ENCODE measurements around the gene PHF5A.
"Not testable (repeated sequence)": the region's sequence is repeated elsewhere in the genome, so short reads cannot be mapped to it uniquely, and the experiment has no call there.

PHF5A gene

DNA sequence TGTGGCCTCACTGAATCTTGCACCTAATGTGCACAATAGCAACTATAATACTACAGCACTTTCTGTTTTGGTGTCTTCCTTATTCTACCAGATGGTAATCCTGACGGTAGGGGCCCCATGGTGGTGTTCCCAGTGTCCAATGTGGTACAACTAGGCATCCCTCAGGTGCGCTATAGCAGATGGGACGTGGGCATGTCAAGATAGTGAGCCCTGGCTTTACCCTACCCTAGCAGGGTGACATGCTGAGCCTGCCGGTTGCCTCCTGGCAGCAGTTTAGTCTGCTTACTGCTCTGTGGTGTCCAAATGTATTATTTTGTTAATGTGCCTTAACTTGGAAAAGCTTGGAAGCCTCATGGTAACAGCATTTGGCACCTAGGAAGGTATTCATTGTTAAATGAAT is 19.6 kb upstream of the PHF5A start:
- DNase-seq (ENCODE audit: low spot score), result no peak

DNA sequence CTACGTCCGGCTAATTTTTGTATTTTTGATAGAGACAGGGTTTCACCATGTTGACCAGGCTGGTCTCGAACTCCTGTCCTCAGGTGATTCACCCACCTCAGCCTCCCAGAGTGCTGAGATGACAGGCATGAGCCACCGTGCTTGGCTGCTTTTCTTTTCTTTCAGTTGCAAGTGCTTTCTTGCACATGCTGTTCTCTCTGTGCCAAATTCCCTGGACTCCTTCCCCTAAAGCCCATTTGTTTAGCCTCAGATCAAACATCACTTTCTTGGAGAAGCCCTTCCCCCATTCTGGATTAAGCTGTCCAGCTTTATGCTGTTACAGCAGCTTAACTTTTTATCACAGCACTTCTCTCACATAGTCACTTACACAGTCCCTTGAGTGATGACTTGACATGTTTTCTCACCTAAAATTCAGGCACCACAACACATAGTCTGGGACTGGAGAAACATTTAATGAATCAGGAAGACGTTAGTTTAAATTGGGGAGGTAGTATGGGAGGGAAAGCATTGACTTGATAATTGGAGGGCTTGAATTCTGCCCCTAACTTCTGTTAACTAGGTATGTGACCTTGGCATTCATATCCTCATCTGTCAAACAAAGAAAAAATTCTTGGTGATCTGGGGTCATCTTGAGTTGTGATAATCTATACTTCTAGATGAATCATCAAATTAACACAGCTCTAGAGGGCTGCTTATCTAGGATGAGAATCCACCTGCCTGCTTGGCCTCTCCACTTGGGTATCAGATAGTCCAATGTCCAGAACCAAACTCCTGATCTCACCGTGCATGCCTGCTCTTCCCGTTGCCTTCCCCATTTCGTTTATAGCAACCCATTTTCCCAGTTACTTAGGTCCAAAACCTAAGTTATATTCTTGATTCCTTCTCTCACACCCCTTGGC is 18.8 kb upstream of the PHF5A start:
- DNase-seq (ENCODE audit: low spot score), result no peak

GRCh38 chr22:41485033-41485432 is 16.5 kb upstream of the PHF5A start:
- no peak for DNase-seq (ENCODE audit: low spot score)

GRCh38 chr22:41482319-41482935 is 13.9 kb upstream of the PHF5A start:
- no peak for DNase-seq (ENCODE audit: low spot score)

GRCh38 chr22:41481925-41482318 is 13.4 kb upstream of the PHF5A start:
- no peak for DNase-seq (ENCODE audit: low spot score)

DNA sequence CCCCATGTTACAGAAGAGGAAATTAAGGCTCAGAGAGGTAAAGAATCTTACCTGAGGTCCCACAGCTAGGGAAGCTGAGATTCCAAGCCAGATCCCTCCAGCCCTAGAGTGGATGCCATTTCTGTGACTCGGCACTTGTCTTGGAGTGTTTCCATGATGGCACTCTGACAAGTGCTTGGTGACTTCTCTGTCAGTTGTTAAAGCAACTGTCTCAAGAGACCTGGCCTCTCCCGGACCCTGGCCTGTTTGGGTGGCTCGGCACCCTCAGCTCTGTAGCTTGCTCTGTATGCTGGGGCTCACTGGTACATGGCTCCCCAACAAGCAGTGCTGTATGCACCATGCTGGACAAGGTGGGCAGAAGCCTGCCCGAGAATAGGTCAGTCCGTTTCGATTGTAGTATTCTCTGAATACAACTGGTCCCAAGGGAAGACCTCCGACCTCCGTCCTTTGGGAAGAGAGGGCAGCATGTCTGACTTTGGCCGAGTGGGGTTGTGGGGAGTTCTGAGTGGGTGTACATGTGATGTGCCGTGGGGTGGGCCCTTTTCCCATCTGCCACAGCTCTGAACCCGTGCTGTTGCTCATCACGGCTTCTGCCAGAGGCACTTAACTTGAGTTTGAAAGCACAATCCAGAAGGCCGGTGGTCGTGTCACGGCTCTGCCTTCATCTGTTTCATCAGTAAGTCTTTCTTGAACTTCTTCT is 12.8 kb upstream of the PHF5A start:
- no peak for DNase-seq (ENCODE audit: low spot score)

GRCh38 chr22:41480397-41480735 is 11.9 kb upstream of the PHF5A start:
- no peak for DNase-seq (ENCODE audit: low spot score)

DNA sequence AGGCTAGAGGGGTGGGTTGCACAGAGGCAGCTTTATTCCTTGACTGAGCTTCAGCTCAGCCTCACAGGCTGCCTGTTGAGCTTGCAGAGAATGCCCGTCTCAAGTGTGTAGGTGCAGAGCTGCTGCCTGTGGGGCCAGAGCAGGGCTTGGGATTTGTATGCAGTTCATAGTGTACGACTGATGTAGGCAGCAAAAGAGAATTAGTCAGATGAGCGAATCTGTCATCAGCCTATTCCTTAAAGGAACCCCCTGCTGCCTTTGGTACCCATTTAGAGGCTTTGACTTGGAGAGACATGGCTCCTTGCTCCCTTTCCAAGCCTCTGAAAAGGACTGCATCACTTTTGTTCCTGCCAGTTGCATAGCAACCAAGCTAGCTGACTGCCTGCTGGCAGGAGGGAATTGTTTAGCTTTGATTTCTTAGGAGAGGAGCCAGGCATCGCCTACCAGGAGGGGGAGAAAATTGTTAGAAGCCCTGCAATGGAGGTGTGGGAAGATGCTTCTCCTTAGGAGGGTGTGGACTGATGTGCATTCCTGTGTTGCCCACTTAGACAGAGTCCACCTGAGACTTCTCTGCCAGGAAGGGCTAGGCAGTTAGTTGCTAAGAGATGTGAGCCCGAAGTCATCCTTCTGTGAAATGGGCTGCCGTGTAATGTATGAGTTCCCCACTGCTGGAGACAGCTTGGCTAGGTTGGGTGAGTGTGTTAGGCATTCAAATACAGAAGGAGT is 11.3 kb upstream of the PHF5A start:
- no peak for DNase-seq (ENCODE audit: low spot score)

- no peak for DNase-seq (ENCODE audit: low spot score)
Measured at GRCh38 chr22:41478891-41479521, 10.5 kb upstream of the PHF5A start.

- DNase-seq (ENCODE audit: low spot score), result no peak
Measured at GRCh38 chr22:41478473-41478872, 10.0 kb upstream of the PHF5A start.

DNA sequence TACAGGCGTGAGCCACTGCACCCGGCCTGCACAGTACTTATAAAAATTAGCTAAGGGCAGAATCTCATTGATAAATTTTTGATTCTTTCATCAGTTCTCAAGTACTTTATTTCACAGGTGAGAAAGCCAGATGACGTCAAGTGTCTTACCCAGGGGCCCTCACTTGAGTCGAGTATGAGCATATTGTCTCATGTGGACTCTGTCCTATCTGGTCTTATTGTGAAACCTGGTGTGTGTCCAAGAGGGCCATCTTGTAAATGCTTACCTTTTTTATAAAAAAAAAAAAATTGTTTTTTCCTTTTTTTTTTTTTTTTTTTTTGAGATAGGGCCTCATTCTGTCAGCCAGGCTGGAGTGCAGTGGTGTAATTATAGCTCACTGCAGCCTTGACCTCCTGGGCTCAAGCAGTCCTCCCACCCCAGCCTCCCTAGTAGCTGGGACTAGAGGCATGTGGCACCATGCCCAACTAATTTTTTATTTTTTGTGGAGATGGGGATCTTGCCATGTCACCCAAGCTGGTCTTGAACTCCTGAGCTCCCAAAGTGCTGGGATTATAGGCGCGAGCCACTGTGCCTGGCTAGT is 6.5 kb upstream of the PHF5A start:
- no peak for DNase-seq (ENCODE audit: low spot score)

- DNase-seq (ENCODE audit: low spot score), result no peak
Measured at GRCh38 chr22:41471568-41471967, 3.1 kb upstream of the PHF5A start.

GRCh38 chr22:41470886-41471285 is 2.4 kb upstream of the PHF5A start:
- DNase-seq (ENCODE audit: low spot score), result no peak

DNA sequence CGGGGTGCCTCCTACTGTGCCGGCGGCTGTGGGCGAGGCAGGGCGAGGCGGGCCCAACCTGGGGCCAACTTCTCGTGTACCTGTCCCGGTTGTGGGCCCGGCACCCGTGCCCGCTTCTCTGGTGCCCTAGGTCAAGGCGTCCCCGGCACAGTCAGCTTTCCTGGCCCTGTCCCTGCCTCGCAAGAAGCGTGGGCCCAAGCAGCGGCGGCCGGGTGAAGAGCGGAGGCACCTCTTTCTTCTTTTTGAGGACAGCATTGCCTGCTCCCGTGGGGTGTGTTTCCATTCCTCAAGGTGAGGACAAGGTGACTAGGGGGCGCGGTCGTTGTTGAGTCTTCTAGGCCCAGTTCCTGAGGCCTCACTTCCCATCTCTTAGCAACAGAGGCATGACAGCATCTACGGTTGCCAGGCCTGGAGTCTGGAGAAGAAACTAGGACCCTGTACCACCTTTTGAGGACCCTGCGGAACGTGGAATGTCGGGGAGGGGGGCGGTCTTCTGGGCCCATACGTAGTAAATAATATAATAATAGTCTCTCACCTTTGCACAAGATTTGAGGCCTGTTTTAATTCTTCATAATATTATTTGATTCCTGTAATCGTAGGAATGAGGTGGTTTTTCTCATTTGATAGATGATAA is 843 bp upstream of the PHF5A start:
- peak; percentile 41 for DNase-seq (ENCODE audit: low spot score)

DNA sequence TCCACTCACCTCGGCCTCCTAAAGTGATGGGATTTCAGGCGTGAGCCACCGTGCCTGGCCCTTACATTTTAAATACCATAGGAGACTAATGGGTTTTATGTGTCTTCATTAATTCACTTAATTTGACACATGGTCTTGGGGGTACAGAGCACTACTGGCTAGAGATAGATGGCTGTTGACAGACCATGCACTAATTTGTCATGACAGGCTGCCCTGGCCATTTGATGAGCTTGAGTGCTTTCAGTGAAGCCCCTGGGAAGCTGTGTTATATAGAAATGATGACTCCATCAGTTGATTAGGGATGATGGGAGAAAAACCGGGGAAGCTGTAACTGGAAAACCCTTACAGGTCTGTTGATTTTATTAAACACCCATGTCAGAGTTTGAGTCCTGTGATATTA is 6.6 kb downstream of the PHF5A start:
- DNase-seq (ENCODE audit: low spot score), result no peak

GRCh38 chr22:41460071-41460470 is 8.4 kb downstream of the PHF5A start:
- not testable (repeated sequence) for DNase-seq (ENCODE audit: low spot score)

- no peak for DNase-seq (ENCODE audit: low spot score)
Measured at GRCh38 chr22:41459431-41459830, 9.1 kb downstream of the PHF5A start.

DNA sequence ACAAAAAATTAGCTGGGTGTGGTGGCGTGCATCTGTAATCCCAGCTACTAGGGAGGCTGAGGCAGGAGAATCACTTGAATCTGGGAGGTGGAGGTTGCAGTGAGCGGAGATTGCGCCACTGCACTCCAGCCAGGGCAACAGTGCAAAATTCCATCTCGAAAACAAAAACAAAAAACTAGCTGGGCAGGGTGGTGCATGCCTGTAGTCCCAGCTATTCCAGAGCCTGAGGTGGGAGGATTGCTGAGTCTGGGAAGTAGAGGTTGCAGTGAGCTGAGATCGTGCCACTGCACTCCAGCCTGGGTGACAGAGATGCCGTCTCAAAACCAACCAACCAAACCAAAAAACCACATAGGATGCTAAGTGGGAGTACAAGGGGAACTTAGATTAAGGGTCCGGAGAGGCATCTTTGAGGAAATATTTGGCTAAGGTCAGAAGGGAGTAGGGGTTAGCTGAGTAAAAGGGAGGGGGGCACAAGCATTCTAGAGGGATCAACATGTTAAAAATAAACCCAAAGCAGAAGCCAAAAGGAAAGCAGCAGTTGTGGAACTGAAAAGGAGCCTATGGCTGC is 10.2 kb downstream of the PHF5A start:
- DNase-seq (ENCODE audit: low spot score), result no peak

DNA sequence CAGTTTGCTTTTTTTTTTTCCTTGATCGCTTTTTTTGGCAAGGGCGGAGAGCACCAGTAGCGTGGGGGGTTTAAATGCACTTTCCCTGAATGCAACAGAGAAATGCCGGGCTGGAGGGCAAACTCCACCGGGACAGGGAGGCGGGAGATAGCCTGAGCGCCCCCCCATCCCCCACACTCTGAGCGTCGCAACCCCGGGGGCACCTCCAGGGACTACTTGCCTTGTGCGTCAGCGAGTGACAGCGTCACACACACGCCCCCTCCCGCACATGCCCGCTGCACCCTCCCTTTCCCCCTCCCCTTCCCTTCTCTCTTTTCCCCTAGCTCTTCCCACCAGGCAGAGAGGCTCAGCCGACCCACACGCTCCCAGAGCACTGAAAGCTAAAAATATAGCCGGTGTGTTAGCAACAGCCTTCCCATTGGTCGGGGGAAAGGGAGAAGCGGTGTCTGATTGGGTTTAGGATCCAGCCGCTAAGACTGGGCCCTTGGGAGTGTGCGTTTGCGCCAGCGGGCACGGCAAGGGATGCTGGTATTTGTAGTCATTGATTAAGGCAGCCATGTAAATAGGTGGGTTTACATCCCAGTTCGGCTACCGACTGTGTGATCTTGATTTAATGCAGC is 20.2 kb downstream of the PHF5A start:
- DNase-seq (ENCODE audit: low spot score), result peak; percentile 92

- DNase-seq (ENCODE audit: low spot score), result peak; percentile 54
Measured at GRCh38 chr22:41447435-41448188, 20.9 kb downstream of the PHF5A start.
